ENCODE data around the gene BSCL2.
A peak's percentile ranks its signal among the peaks of the same experiment; 100 is the strongest.
"Not testable (repeated sequence)": the region's sequence is repeated elsewhere in the genome, so short reads cannot be mapped to it uniquely, and the experiment has no call there.

BSCL2 gene

GRCh38 chr11:62707277-62707861, at the start of gene BSCL2, which contains the start of gene GNG3:
Gene BSCL2 (minus strand): TSS chr11:62707424. CDS start chr11:62707195, 229 bp downstream.
Gene GNG3 (plus strand): TSS chr11:62707676. CDS start chr11:62708296, 620 bp downstream.
- peak; percentile 63 for DNase-seq (ENCODE audit: low spot score)

GRCh38 chr11:62755086-62755615, 47.9 kb upstream of the BSCL2 start:
- DNase-seq (ENCODE audit: low spot score) = no peak

GRCh38 chr11:62753736-62754603, 46.7 kb upstream of the BSCL2 start, which contains the start of gene ZBTB3:
Gene ZBTB3 (minus strand): TSS chr11:62754160. CDS start chr11:62753664, 496 bp downstream.
- DNase-seq (ENCODE audit: low spot score) = peak; percentile 99

- no peak for DNase-seq (ENCODE audit: low spot score)
Observed at GRCh38 chr11:62752994-62753735, 45.9 kb upstream of the BSCL2 start.

GRCh38 chr11:62752177-62752785, 45.1 kb upstream of the BSCL2 start:
- no peak for DNase-seq (ENCODE audit: low spot score)

GRCh38 chr11:62749931-62750330, 42.7 kb upstream of the BSCL2 start:
- DNase-seq (ENCODE audit: low spot score) = not testable (repeated sequence)

- peak; percentile 66 for DNase-seq (ENCODE audit: low spot score)
Observed at GRCh38 chr11:62747475-62748160, 40.4 kb upstream of the BSCL2 start.

GRCh38 chr11:62737196-62737595, 30.0 kb upstream of the BSCL2 start:
- no peak for DNase-seq (ENCODE audit: low spot score)

- DNase-seq (ENCODE audit: low spot score) = peak; percentile 72
Observed at GRCh38 chr11:62732830-62733229, 25.6 kb upstream of the BSCL2 start.

- not testable (repeated sequence) for DNase-seq (ENCODE audit: low spot score)
Observed at GRCh38 chr11:62730076-62730475, 22.9 kb upstream of the BSCL2 start.

- peak; percentile 93 for DNase-seq (ENCODE audit: low spot score)
Observed at GRCh38 chr11:62728171-62728988, 21.2 kb upstream of the BSCL2 start, which contains the start of gene TTC9C. Gene TTC9C (plus strand): TSS chr11:62728486. CDS start chr11:62728849, 363 bp downstream.

GRCh38 chr11:62727872-62728170, 20.6 kb upstream of the BSCL2 start:
- peak; percentile 97 for DNase-seq (ENCODE audit: low spot score)

GRCh38 chr11:62727165-62727871, 20.1 kb upstream of the BSCL2 start, which contains the start of gene HNRNPUL2:
Gene HNRNPUL2 (minus strand): TSS chr11:62727457. CDS start chr11:62727156, 301 bp downstream.
- peak; percentile 99 for DNase-seq (ENCODE audit: low spot score)

GRCh38 chr11:62726915-62727164, 19.6 kb upstream of the BSCL2 start:
- no peak for DNase-seq (ENCODE audit: low spot score)

GRCh38 chr11:62726156-62726914, 19.1 kb upstream of the BSCL2 start:
- DNase-seq (ENCODE audit: low spot score) = no peak

- no peak for DNase-seq (ENCODE audit: low spot score)
Observed at GRCh38 chr11:62725646-62726045, 18.4 kb upstream of the BSCL2 start.

GRCh38 chr11:62724171-62724570, 16.9 kb upstream of the BSCL2 start:
- DNase-seq (ENCODE audit: low spot score) = no peak

- no peak for DNase-seq (ENCODE audit: low spot score)
Observed at GRCh38 chr11:62721994-62722393, 14.8 kb upstream of the BSCL2 start.
